K562 (cell line): ENCODE measurements around the gene SCAMP3. TPM values are rescaled to one million over a fixed set of nuclear protein-coding genes. Genes with fewer than 3 reads are reported as not detected.
"Not testable (repeated sequence)": the region's sequence is repeated elsewhere in the genome, so short reads cannot be mapped to it uniquely, and the experiment has no call there.

Experiments
- ATAC-seq: fragments of 200-7000 bp; cut with Tn5 transposase; 3 replicates; pipeline ENCODE4 v1.9.1; 2020; ENCODE audit warnings: moderate library complexity
- BruUV-seq: library from RNA; stranded (reverse); fragments of 400-500 nt; replicated peaks from 2 replicates; lab custom pipeline; 2021; lab: Mats Ljungman, UMichigan
- CTCF ChIA-PET: fragments of 300-600 bp; formaldehyde crosslinking; extraction: SDS; loops from one replicate; lab custom pipeline; 2021; ENCODE audit warnings: low intra/inter-chr PET ratio; lab: Yijun Ruan, JAX
- POLR2A ChIA-PET: fragments of 300-600, 350-650 bp; sonication (Branson Sonifier 250); formaldehyde crosslinking; extraction: SDS; loops from one replicate; lab custom pipeline; 2021; ENCODE audit warnings: antibody characterized with exemption, inconsistent platforms; lab: Yijun Ruan, JAX
- DNase-seq, 4 experiments: peaks; one replicate each; pipeline versions ENCODE4 v3.0.0 to v3.0.0-alpha.2; 2011 to 2018; ENCODE audit warnings: low spot score in 3 of 4, mixed read lengths in 3 of 4; ENCODE audit errors: extremely low read depth in 1 of 4
- FAIRE-seq: peaks from 2 replicates; lab custom pipeline; 2011; peaks lifted over from hg19 to GRCh38; lab: Jason Lieb, UNC
- H2AFZ ChIP-seq: 2 replicates; pipeline ENCODE4 v1.6.0; 2011; ENCODE audit warnings: low read depth, low read length, control low read depth, inconsistent platforms
- H3K27ac ChIP-seq: fragments of 200-600 bp; 3 replicates; pipeline ENCODE4 v1.8.0; 2011; ENCODE audit warnings: low read depth, mild to moderate bottlenecking, control low read depth, inconsistent platforms, low read length, moderate library complexity, mixed read lengths; ENCODE audit errors: extremely low read depth
- H3K27me3 ChIP-seq, 2 experiments: fragments of 300-600 bp in 1 of 2; 2 replicates in 1 of 2; 3 replicates in 1 of 2; pipeline versions ENCODE4 v1.6.0 to v1.8.0; 2011; ENCODE audit warnings: inconsistent platforms in 2 of 2, low read length in 2 of 2, mild to moderate bottlenecking in 1 of 2, mixed read lengths in 1 of 2, moderate library complexity in 1 of 2; ENCODE audit not compliant: control insufficient read depth in 2 of 2, insufficient read depth in 2 of 2
- H3K36me3 ChIP-seq: fragments of 300-600 bp; 3 replicates; pipeline ENCODE4 v1.8.0; 2011; ENCODE audit warnings: mild to moderate bottlenecking, low read length, inconsistent platforms; ENCODE audit not compliant: control insufficient read depth, insufficient read depth
- H3K4me1 ChIP-seq, 2 experiments: fragments of 200-600 bp in 1 of 2; replicated peaks in 1 of 2; 2 replicates in 1 of 2; 3 replicates in 1 of 2; pipeline versions ENCODE4 v1.5.1 to v1.8.0; 2011; ENCODE audit warnings: inconsistent platforms in 2 of 2, low read length in 2 of 2, mild to moderate bottlenecking in 1 of 2, mixed read lengths in 1 of 2, moderate library complexity in 1 of 2; ENCODE audit not compliant: control insufficient read depth in 2 of 2, insufficient read depth in 2 of 2
- H3K4me2 ChIP-seq: 2 replicates; pipeline ENCODE4 v1.6.1; 2011; ENCODE audit warnings: low read length, control low read depth, inconsistent platforms, mixed read lengths; ENCODE audit not compliant: insufficient read depth
- H3K4me3 ChIP-seq: fragments of 200-600 bp; sonication (generic), shearing (Covaris generic); 2 replicates; pipeline ENCODE4 v1.5.1; 2016; ENCODE audit warnings: control low read depth, inconsistent platforms
- H3K79me2 ChIP-seq: fragments of 200-600 bp; 3 replicates; pipeline ENCODE4 v1.8.0; 2011; ENCODE audit warnings: low read length, inconsistent platforms; ENCODE audit not compliant: control insufficient read depth, insufficient read depth
- H3K9ac ChIP-seq, 2 experiments: 2 replicates each; pipeline versions ENCODE4 v1.6.0 to v1.6.1; 2011; ENCODE audit warnings: low read depth in 2 of 2, low read length in 2 of 2, control low read depth in 1 of 2, inconsistent platforms in 1 of 2, mild to moderate bottlenecking in 1 of 2, mixed read lengths in 1 of 2; ENCODE audit not compliant: insufficient read depth in 1 of 2
- H3K9me1 ChIP-seq: one replicate; pipeline ENCODE4 v1.6.0; 2011; ENCODE audit warnings: inconsistent platforms, mild to moderate bottlenecking, low read length, moderate library complexity; ENCODE audit not compliant: control insufficient read depth, insufficient read depth
- H3K9me3 ChIP-seq: replicated peaks from 2 replicates; pipeline ENCODE4 v1.5.1; 2011; ENCODE audit warnings: low read depth, low read length, inconsistent platforms; ENCODE audit not compliant: control insufficient read depth, insufficient read depth
- H4K20me1 ChIP-seq: replicated peaks from 2 replicates; pipeline ENCODE4 v1.6.1; 2011; ENCODE audit warnings: low read length, inconsistent platforms, mixed read lengths; ENCODE audit not compliant: control insufficient read depth, insufficient read depth
- E2F8 ChIP-seq: fragments of 450-650 bp; IDR thresholded peaks from 2 replicates; pipeline ENCODE4 v1.7.1; 2018; ENCODE audit warnings: mild to moderate bottlenecking, low read depth; ENCODE audit not compliant: partially characterized antibody
- EHMT2 ChIP-seq: fragments of 450-650 bp; IDR thresholded peaks from 2 replicates; pipeline ENCODE4 v1.6.1; 2018; ENCODE audit warnings: antibody characterized with exemption
- KDM5B ChIP-seq: fragments of 200-600 bp; sonication (generic); IDR thresholded peaks from 2 replicates; pipeline ENCODE4 v1.6.1; 2012; ENCODE audit warnings: low read depth, mild to moderate bottlenecking, moderate library complexity, low read length, control low read depth, inconsistent platforms; ENCODE audit not compliant: insufficient replicate concordance
- RBM17 ChIP-seq: fragments of 200-400 bp; formaldehyde crosslinking; IDR thresholded peaks from 2 replicates; pipeline ENCODE4 v1.6.1; 2017; ENCODE audit warnings: low read depth, mild to moderate bottlenecking, low read length, borderline replicate concordance
- RBM34 ChIP-seq: fragments of 200-400 bp; formaldehyde crosslinking; IDR thresholded peaks from 2 replicates; pipeline ENCODE4 v1.6.1; 2018; ENCODE audit warnings: low read length, borderline replicate concordance; ENCODE audit not compliant: insufficient read depth
- SPI1 ChIP-seq: IDR thresholded peaks from 2 replicates; pipeline ENCODE4 v1.6.1; 2011; ENCODE audit warnings: low read depth, low read length, control low read depth, borderline replicate concordance
- WGBS: fragments of 100-300 bp; shearing (Covaris generic); methylation state at CpG from one replicate; pipeline ENCODE4 v1.1.6; 2016; ENCODE audit warnings: low coverage, mixed read lengths; ENCODE audit not compliant: insufficient coverage; ENCODE audit errors: missing lambda C conversion rate; 5-methylcytosine and 5-hydroxymethylcytosine counted together
- in situ Hi-C: fragments of 300-500 bp; cut with MboI; formaldehyde crosslinking; loops from 4 replicates; pipeline ENCODE4 v1.15.0; 2018; ENCODE audit warnings: inconsistent platforms, mixed read lengths
- intact Hi-C: fragments of 100-400 bp; cut with micrococcal nuclease; formaldehyde crosslinking; loops from 2 replicates; pipeline ENCODE4 v1.14.2; 2022
- polyA plus RNA-seq, 8 experiments: library from polyadenylated mRNA; depleted of rRNA in 4 of 8; stranded (reverse) in 5 of 8; unstranded in 3 of 8; fragments of >200 nt; fragmentation: Nextera tagmentation in 2 of 8; fragmentation: Illumina TruSeq in 1 of 8; extraction: Ambion mirVana in 2 of 8; extraction: Trizol in 1 of 8; gene quantifications; 2 replicates each; pipeline versions ENCODE4 v1.2.1 to v1.2.3, GENCODE V29; 2011 to 2014; ENCODE audit warnings: inconsistent platforms in 1 of 8, missing spikeins in 1 of 8
- total RNA-seq, 7 experiments: library from RNA; depleted of rRNA in 6 of 7; stranded (reverse); fragments of >200 nt in 6 of 7; fragmentation: Illumina TruSeq in 2 of 7; extraction: Trizol in 2 of 7; gene quantifications; 2 replicates each; pipeline versions ENCODE4 v1.2.1 to v1.2.3, GENCODE V29; 2011 to 2021; ENCODE audit warnings: low replicate concordance in 1 of 7

SCAMP3 gene
- total and polyA plus RNA-seq, 9 of the 15 experiments (the other 6 are each of a cell fraction or from before 2014, with no cell fraction given), result 14.2 to 131 (median 86.1) TPM

GRCh38 chr1:155211381-155212050 is 50.6 kb downstream of the SCAMP3 start:
- intact Hi-C loops, H3K27me3 ChIP-seq, H4K20me1 ChIP-seq, CTCF ChIA-PET, POLR2A ChIA-PET, H3K4me2 ChIP-seq, H3K4me3 ChIP-seq, H3K27ac ChIP-seq, H3K9me3 ChIP-seq, ATAC-seq, BruUV-seq, DNase-seq, H3K9ac ChIP-seq, in situ Hi-C loops, H3K9me1 ChIP-seq, FAIRE-seq, H2AFZ ChIP-seq: not testable (repeated sequence)
- H3K4me1 ChIP-seq, result peaks cover 19 to 28% of the 10 kb centered on the region in 2 experiments
- WGBS, result 85% methylated on average over 9 of the region's 13 CpGs
- H3K79me2 ChIP-seq, result peaks cover 18% of the 10 kb centered on the region
- H3K36me3 ChIP-seq, result peaks cover 22% of the 10 kb centered on the region; the same call in 2 of the 3 replicates

GRCh38 chr1:155210314-155211104 is 51.7 kb downstream of the SCAMP3 start:
- H3K4me1 ChIP-seq, result peaks cover 19 to 30% of the 10 kb centered on the region in 2 experiments
- H3K9me3 ChIP-seq, result peaks cover 3% of the 10 kb centered on the region; the same call in 1 of the 2 replicates
- TF ChIP-seq EHMT2 (no peak), RBM17 (no peak), RBM34 (no peak), E2F8 (no peak), KDM5B (peak; percentile 31), SPI1 (peak; percentile 78)
- no peaks in the 10 kb centered on the region for H3K9me1 ChIP-seq
- peak overlapping the region in 1 of 2 experiments; percentile 48; a peak in 2 of 4 replicates for H3K9ac ChIP-seq
- no TSS peak for BruUV-seq
- FAIRE-seq (no peak), DNase-seq (peak in 1 of 4 experiments; percentile 1), ATAC-seq (no peak)
- CTCF ChIA-PET, result no interaction called here
- no peak overlapping the region for H3K27ac ChIP-seq
- in situ Hi-C loops, result no loop called here
- no peaks in the 10 kb centered on the region for H3K27me3 ChIP-seq
- no peak overlapping the region for H2AFZ ChIP-seq
- peak overlapping the region; percentile 3; the same call in 1 of the 2 replicates for H3K4me2 ChIP-seq
- H3K79me2 ChIP-seq, result peaks cover 18% of the 10 kb centered on the region
- WGBS, result 70% methylated on average over 4 of the region's 4 CpGs
- H3K36me3 ChIP-seq, result peaks cover 22% of the 10 kb centered on the region; the same call in 2 of the 3 replicates
- H3K4me3 ChIP-seq, result no peak overlapping the region
- intact Hi-C loops, result no loop called here
- H4K20me1 ChIP-seq, result no peaks in the 10 kb centered on the region
- POLR2A ChIA-PET, result interaction anchor here (2.2 kb wide), 1 partner anchor 8 kb away, joined by 10 read pairs; no protein-coding TSS in a partner anchor
